Activated CD8-positive, alpha-beta T cell treated with anti-CD3 and anti-CD28 coated beads for 36 hours (primary cell): ENCODE measurements around the gene NRTN. TPM values are rescaled to one million over a fixed set of nuclear protein-coding genes. Genes with fewer than 3 reads are reported as not detected.

ENCODE experiments used
- ATAC-seq: fragments of 200-7000 bp; cut with Tn5 transposase; one replicate; pipeline ENCODE4 v1.10.0; 2021; ENCODE audit warnings: mild to moderate bottlenecking, moderate library complexity
- CTCF ChIA-PET: fragments of 350-600 bp; sonication (Branson Sonifier 250); formaldehyde crosslinking; loops from one replicate; lab custom pipeline; 2021; ENCODE audit warnings: antibody characterized with exemption; lab: Charles Lee
- POLR2A ChIA-PET: fragments of 350-600 bp; sonication (Branson Sonifier 250); formaldehyde crosslinking; loops from one replicate; lab custom pipeline; 2021; ENCODE audit warnings: antibody characterized with exemption; lab: Charles Lee
- DNase-seq: peaks from one replicate; pipeline ENCODE4 v3.0.0-alpha.2; 2020
- H3K27ac Mint-ChIP-seq: one replicate; pipeline ENCODE4 v1.8.0; 2021; ENCODE audit warnings: mild to moderate bottlenecking, mixed read lengths
- H3K27me3 Mint-ChIP-seq: one replicate; pipeline ENCODE4 v1.8.0; 2021; ENCODE audit warnings: mixed read lengths
- H3K36me3 Mint-ChIP-seq: one replicate; pipeline ENCODE4 v1.8.0; 2021; ENCODE audit warnings: low read depth, mixed read lengths
- H3K4me1 Mint-ChIP-seq: one replicate; pipeline ENCODE4 v1.8.0; 2021; ENCODE audit warnings: low read depth, mixed read lengths
- H3K4me3 Mint-ChIP-seq: one replicate; pipeline ENCODE4 v1.8.0; 2021; ENCODE audit warnings: mild to moderate bottlenecking, moderate library complexity, mixed read lengths
- H3K9me3 Mint-ChIP-seq: one replicate; pipeline ENCODE4 v1.8.0; 2021; ENCODE audit warnings: mixed read lengths
- CTCF ChIP-seq: fragments of 200-600 bp; IDR thresholded peaks from one replicate; pipeline ENCODE4 v1.8.0; 2022; ENCODE audit warnings: antibody characterized with exemption, mild to moderate bottlenecking
- intact Hi-C: fragments of 100-400 bp; cut with micrococcal nuclease; formaldehyde crosslinking; loops from one replicate; pipeline ENCODE4 v1.10.0; 2022
- total RNA-seq, 2 experiments: library from RNA; stranded (reverse); gene quantifications; one replicate each; pipeline ENCODE4 v1.2.3, GENCODE V29; 2021

The NRTN gene, protein sequence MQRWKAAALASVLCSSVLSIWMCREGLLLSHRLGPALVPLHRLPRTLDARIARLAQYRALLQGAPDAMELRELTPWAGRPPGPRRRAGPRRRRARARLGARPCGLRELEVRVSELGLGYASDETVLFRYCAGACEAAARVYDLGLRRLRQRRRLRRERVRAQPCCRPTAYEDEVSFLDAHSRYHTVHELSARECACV
- total RNA-seq = under 1 TPM in 1 of 2 experiments, not detected in 1; 0.72 TPM

- intact Hi-C loops = loop anchor here (10.0 kb wide), 1 partner anchor 100 kb away; the partner anchor contains the start of genes NDUFA11 and VMAC
- Mint-ChIP-seq H3K4me1 (peaks cover 22% of the 10 kb centered on the region), H3K4me3 (peak within 1 kb of the TSS; percentile 69), H3K27ac (peak within 1 kb of the TSS; percentile 76), H3K27me3 (peaks cover 20% of the 10 kb centered on the region), H3K9me3 (no peaks in the 10 kb centered on the region), H3K36me3 (no peaks in the 10 kb centered on the region)
- ChIA-PET CTCF (interaction anchor here (0.7 to 2.4 kb wide), 70 partner anchors 8 to 867 kb away, joined by 3 to 57 read pairs (median 4); partner anchors contain the start of genes CATSPERD, DUS3L, FUT5 and FUT6), POLR2A (interaction anchor here (0.6 to 5.3 kb wide), 13 partner anchors 7 to 466 kb away, joined by 3 to 31 read pairs (median 4); partner anchors contain the start of genes DUS3L and NDUFA11)
- TF ChIP-seq CTCF = no peak
- no peak for ATAC-seq
- peak; percentile 58 for DNase-seq
These were observed at the start of gene NRTN for GRCh38 chr19:5804516-5805461. NRTN (plus strand) TSS chr19:5805067; CDS start chr19:5824166, 19,099 bp downstream.

DNA sequence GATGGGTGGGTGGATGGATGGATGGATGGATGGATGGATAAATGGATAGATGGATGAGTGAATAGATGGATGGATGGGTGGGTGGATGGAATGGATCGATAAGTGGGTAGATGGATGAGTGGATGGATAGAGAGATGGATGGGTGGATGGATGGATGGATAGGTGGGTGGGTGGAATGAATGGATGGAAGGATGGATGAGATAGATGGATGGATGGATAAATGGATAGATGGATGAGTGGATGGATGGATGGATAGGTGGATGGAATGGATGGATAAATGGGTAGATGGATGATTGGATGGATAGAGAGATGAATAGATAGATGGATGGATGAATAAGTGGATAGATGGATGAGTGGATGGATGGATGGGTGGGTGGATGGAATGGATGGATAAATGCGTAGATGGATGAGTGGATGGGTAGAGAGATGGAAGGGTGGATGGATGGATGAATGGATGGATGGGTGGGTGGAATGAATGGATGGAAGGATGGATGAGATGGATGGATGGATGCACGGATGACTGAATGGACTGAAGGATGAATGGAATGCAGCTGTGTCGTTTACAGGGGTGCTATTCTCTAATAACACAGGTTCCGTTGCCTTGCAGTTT is 42.2 kb upstream of the NRTN start:
- Mint-ChIP-seq H3K4me1 (no peaks in the 10 kb centered on the region), H3K27me3 (peaks cover 1% of the 10 kb centered on the region), H3K4me3 (no peak overlapping the region), H3K27ac (no peak overlapping the region), H3K9me3 (no peaks in the 10 kb centered on the region), H3K36me3 (no peaks in the 10 kb centered on the region)
- DNase-seq = no peak
- no peak for TF ChIP-seq CTCF
- intact Hi-C loops = no loop called here
- CTCF ChIA-PET = no interaction called here
- POLR2A ChIA-PET = no interaction called here
- ATAC-seq = no peak

DNA sequence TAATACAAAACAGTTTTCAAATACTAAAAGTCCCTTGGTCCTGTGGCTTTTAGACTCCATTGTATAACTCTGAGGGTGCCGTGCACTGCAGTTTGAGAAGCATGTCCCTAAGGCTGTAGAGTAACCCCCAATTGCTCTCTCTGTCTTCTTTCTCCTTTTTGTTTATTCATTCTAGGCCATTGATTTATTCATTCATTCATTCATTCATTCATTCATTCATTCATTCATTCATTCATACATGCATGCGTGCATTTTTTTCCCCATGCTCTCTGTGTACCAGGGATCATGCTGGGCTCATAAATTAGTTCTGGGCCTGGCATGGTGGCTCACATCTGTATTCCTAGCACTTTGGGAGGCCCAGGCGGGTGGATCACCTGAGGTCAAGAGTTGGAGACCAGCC is 39.6 kb upstream of the NRTN start:
- no peak for ATAC-seq
- intact Hi-C loops = no loop called here
- Mint-ChIP-seq H3K4me3 (no peak overlapping the region), H3K27me3 (peaks cover 1% of the 10 kb centered on the region), H3K27ac (no peak overlapping the region), H3K36me3 (no peaks in the 10 kb centered on the region), H3K4me1 (no peaks in the 10 kb centered on the region), H3K9me3 (no peaks in the 10 kb centered on the region)
- ChIA-PET CTCF (no interaction called here), POLR2A (interaction anchor here (0.6 to 0.7 kb wide), 2 partner anchors 68 to 124 kb away, joined by 3 read pairs; no protein-coding TSS in a partner anchor)
- no peak for TF ChIP-seq CTCF
- no peak for DNase-seq

- no peaks in the 10 kb centered on the region for H3K36me3 Mint-ChIP-seq
- intact Hi-C loops = no loop called here
- no peak for TF ChIP-seq CTCF
- H3K27ac Mint-ChIP-seq = no peak overlapping the region
- CTCF ChIA-PET = no interaction called here
- POLR2A ChIA-PET = interaction anchor here (0.6 kb wide), 1 partner anchor 889 kb away, joined by 3 read pairs; no protein-coding TSS in a partner anchor
- no peaks in the 10 kb centered on the region for H3K27me3 Mint-ChIP-seq
- DNase-seq (no peak), ATAC-seq (no peak)
- no peaks in the 10 kb centered on the region for H3K4me1 Mint-ChIP-seq
- H3K4me3 Mint-ChIP-seq = no peak overlapping the region
- no peaks in the 10 kb centered on the region for H3K9me3 Mint-ChIP-seq
These were observed 36.9 kb upstream of the NRTN start for GRCh38 chr19:5767949-5768348.
